Measurements from ENCODE around the gene NBPF20.
"Not testable (repeated sequence)": the region's sequence is repeated elsewhere in the genome, so short reads cannot be mapped to it uniquely, and the experiment has no call there.

Gene NBPF20

DNA sequence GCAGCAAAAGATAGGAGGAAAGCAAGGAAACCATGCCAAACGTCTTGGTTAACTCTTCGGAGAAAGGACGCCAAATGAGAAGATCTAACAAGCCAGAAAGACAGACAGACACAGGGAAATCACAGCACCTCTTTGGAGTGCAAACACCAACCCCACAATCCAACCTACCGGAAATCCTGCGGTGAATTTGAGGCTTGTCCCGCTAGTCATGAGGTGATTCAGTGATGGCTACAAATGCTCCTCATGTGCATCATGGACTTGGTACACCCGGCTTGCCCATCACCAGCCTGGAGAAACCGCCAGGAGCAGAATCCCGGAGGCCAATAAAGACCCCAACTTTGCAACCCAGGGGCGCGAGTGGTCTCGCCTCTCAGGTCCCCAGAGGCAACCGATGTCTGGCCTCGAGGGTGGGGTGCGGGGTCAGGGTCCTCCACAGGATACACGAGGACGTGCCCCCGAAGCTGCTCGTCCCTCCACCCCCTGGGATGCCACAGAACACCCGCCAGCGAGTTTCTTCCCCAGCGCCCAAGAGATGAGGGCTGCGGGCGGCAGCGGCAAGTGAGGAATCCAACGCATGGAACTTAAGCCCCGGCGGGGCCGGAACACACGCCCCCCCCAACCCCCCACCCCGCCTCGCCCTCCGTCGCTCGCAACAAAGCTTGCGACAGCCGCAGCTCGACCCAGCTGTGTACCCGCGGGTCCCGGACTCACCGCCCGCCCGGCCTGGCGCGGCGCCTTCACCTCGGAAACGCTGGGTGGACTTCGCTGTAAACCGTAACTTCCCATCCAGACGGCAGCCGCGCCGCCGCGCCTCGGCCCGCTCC, 579 bp downstream of the NBPF20 start:
- peak in 3 of 51 donors; percentile 1 to 12 (median 6) for DNase-seq

- not testable (repeated sequence) for DNase-seq
These were observed 10.3 kb downstream of the NBPF20 start for GRCh38 chr1:145415149-145415548.

DNA sequence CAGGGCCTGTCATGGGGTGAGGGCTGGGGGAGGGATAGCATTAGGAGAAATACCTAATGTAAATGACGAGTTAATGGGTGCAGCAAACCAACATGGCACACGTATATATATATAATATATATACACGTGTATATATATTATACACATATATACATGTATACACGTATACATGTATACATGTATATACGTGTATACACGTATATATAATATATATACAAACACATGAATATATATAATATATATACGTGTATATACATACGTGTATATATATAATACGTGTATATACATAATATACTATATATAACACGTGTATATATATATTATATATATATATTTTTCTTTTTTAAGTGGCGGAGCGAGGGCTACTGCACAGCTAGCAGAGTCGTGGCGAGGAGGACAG, 18.1 kb downstream of the NBPF20 start:
- not testable (repeated sequence) for DNase-seq

GRCh38 chr1:145404949-145405348, 20.5 kb downstream of the NBPF20 start:
- not testable (repeated sequence) for DNase-seq

GRCh38 chr1:145400701-145401100, 24.7 kb downstream of the NBPF20 start:
- not testable (repeated sequence) for DNase-seq

All from hypothalamus (tissue), 51 donors.